ENCODE measurements around the gene NT5C1B.

Gene NT5C1B

DNA sequence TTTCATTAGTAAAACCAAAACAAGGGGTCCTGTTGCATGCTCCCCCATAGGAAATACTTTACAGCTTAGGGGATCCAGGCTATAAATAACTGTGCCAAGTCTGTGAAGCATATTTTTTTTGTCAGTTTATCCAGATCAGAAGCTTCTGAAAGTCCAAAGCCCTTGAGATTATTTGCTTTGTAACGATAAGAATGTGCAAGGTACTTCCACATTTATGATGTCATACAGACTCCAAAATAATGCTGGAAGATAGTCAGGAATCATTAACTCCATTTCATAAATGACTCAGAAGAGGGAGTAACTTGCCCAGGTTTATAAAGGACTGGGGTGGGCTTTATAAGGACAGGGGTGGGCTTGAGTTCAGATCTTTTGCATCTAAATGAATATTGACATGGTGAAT, 58.2 kb downstream of the NT5C1B start:
- TF ChIP-seq, protein P1, sequence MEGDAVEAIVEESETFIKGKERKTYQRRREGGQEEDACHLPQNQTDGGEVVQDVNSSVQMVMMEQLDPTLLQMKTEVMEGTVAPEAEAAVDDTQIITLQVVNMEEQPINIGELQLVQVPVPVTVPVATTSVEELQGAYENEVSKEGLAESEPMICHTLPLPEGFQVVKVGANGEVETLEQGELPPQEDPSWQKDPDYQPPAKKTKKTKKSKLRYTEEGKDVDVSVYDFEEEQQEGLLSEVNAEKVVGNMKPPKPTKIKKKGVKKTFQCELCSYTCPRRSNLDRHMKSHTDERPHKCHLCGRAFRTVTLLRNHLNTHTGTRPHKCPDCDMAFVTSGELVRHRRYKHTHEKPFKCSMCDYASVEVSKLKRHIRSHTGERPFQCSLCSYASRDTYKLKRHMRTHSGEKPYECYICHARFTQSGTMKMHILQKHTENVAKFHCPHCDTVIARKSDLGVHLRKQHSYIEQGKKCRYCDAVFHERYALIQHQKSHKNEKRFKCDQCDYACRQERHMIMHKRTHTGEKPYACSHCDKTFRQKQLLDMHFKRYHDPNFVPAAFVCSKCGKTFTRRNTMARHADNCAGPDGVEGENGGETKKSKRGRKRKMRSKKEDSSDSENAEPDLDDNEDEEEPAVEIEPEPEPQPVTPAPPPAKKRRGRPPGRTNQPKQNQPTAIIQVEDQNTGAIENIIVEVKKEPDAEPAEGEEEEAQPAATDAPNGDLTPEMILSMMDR (IDR thresholded peaks at IDR 0.05; ENCODE audit: low read depth, low read length), result no peak

DNA sequence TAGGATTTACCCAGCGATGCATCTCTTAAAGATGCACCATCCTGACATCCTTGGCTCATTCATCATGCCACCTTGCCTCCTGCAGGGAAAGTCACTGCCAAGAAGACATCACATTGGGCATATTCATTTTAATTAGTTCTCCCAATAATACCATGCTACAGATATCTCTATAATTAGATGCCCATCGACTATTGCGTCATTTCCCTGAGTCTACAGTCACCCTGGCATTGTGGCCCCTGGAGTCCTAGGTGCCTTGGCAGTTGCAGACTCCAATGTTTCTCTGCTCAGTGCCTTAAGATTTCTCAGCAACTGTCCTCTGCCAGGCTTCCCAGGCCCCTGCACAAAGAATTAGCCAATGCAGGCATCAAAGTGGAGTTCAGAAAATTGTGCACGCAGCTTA, 61.5 kb downstream of the NT5C1B start:
- no peak for DNase-seq (ENCODE audit: low read depth in 2 of 2)
- H3K4me3 ChIP-seq (replicated peaks in 1 of 2; ENCODE audit: low read depth in 2 of 2, low read length in 2 of 2), result no peak overlapping the region
- TF ChIP-seq, protein P1 (IDR thresholded peaks at IDR 0.05; ENCODE audit: low read depth, low read length), result no peak

More for the DNA sequence above, 58.2 kb downstream of the NT5C1B start:
- no peak for DNase-seq (ENCODE audit: low read depth in 2 of 2)
- no peak overlapping the region for H3K4me3 ChIP-seq (replicated peaks in 1 of 2; ENCODE audit: low read depth in 2 of 2, low read length in 2 of 2)

DNA sequence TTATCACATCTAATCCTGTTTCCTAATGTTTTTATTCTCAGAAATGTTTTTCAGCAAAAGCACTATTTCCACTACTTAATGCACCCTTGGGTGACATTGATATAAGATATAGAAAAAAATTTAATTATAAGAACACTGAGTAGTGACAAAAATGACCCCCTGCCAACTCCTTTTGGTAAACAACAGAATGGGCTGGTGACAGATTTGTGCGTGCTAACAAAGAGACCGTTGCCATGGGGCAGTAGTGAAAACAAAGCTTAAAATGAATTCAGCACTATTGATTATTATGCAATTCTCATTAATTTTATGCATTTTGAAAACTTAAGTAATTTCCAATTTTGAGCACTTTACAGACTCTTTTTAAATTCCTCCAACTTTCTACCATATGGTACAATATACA, 62.0 kb downstream of the NT5C1B start:
- TF ChIP-seq, protein P1 (IDR thresholded peaks at IDR 0.05; ENCODE audit: low read depth, low read length), result no peak
- no peak overlapping the region for H3K4me3 ChIP-seq (replicated peaks in 1 of 2; ENCODE audit: low read depth in 2 of 2, low read length in 2 of 2)
- no peak for DNase-seq (ENCODE audit: low read depth in 2 of 2)

- TF ChIP-seq, protein P1 (IDR thresholded peaks at IDR 0.05; ENCODE audit: low read depth, low read length), result no peak
- H3K4me3 ChIP-seq (replicated peaks in 1 of 2; ENCODE audit: low read depth in 2 of 2, low read length in 2 of 2), result no peak overlapping the region
- no peak for DNase-seq (ENCODE audit: low read depth in 2 of 2)
These were observed 62.9 kb downstream of the NT5C1B start for GRCh38 chr2:18526429-18526828.

DNA sequence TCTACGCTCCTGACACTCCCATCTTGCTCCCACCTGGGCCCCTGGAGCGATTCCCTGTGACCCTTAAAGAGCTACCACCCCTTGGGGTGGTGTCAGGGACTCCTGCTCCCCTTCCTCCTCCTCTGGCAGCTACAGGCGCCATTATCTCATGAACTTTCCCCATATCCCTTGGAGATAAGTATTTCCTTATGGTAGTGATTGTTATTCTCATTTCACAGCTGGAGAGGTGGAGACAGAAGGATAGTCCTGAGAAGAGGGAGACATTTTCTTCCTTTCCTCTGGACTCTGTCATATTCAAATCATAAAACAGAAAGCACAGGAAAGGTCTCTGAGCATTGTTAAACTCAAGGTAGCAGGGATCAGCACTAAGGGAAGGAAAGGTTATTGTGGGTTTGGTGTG, 63.5 kb downstream of the NT5C1B start:
- TF ChIP-seq, protein P1 (IDR thresholded peaks at IDR 0.05; ENCODE audit: low read depth, low read length), result no peak
- no peak overlapping the region for H3K4me3 ChIP-seq (replicated peaks in 1 of 2; ENCODE audit: low read depth in 2 of 2, low read length in 2 of 2)
- DNase-seq (ENCODE audit: low read depth in 2 of 2), result no peak

DNA sequence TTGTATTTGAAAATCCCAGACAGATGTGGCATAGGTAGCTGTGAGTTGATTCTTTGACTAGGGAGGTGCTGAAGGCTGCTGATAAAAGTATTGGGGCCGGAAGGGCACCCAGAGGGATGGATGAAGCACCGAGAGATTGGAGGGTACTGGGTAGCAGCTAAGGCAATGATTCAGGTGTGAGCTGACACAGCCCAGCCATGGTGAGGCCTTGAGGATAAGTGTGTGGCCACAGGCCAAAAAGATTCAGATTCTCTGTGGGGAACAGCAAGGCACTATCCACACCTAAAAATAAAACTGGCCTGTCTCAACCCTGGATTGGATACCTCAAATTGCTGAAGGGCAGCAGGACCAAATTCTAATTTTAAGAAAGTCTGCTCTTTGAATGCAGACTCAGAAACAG, 64.1 kb downstream of the NT5C1B start:
- H3K4me3 ChIP-seq (replicated peaks in 1 of 2; ENCODE audit: low read depth in 2 of 2, low read length in 2 of 2), result no peak overlapping the region
- no peak for DNase-seq (ENCODE audit: low read depth in 2 of 2)
- TF ChIP-seq, protein P1 (IDR thresholded peaks at IDR 0.05; ENCODE audit: low read depth, low read length), result no peak

DNA sequence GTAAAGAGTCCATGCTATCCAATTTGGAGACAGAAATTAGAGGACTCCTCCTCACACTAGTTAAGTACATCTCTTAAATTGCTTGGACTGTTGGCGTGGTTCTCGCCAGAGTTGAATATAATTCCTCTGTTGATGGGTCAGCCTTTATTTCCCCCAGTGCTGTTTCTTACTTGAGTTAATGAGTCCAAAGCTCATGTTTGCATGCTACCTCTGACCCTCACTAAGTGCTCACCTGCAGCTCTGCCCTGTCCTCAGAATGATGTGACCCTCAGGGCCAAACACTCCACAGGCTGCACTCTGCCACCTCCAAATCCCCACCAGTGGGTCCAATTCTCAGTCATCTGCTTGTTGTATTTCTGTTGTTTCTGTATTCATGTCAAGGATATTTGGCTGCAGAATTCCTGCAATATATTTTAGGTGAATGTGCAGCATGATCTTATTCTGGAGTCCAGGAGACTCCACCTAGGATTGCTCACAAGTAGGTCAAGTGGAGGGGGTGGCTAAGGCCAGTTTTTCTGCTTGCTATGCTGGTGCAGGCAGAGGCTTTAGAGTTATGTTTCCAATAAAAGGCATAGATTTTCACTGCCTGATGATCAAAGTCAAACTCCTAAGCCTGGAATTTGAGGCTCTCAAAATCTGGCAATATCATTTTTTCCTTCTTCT, 66.8 kb downstream of the NT5C1B start:
- H3K4me3 ChIP-seq (replicated peaks in 1 of 2; ENCODE audit: low read depth in 2 of 2, low read length in 2 of 2), result no peak overlapping the region
- TF ChIP-seq, protein P1 (IDR thresholded peaks at IDR 0.05; ENCODE audit: low read depth, low read length), result no peak
- peak in 1 of 2 donors; percentile 51 for DNase-seq (ENCODE audit: low read depth in 2 of 2)

All from cardiac fibroblast (primary cell).